Measurements from ENCODE around the gene PLCL2.
A peak's percentile ranks its signal among the peaks of the same experiment; 100 is the strongest.

The PLCL2 gene

GRCh38 chr3:17074559-17074958 is 189.8 kb downstream of the PLCL2 start:
- Histone ChIP-seq H3K9me3 (ENCODE audit: insufficient read depth, low read depth, low read length) (no peaks in the 10 kb centered on the region), H2BK5ac (ENCODE audit: low read depth, low read length, poor library complexity) (no peak overlapping the region), H4K8ac (ENCODE audit: low read depth, low read length) (no peak overlapping the region), H3K79me1 (ENCODE audit: low read length) (no peaks in the 10 kb centered on the region), H2AK5ac (ENCODE audit: low read length) (no peak overlapping the region), H3K9ac (ENCODE audit: low read length) (no peak overlapping the region), H2BK12ac (ENCODE audit: low read length) (no peak overlapping the region), H2BK120ac (ENCODE audit: insufficient read depth, low read length, poor library complexity) (no peak overlapping the region), H3K4me2 (ENCODE audit: low read length) (no peak overlapping the region), H2AFZ (ENCODE audit: insufficient read depth, low read length, poor library complexity) (no peak overlapping the region), H3K27me3 (ENCODE audit: insufficient read depth, low read length) (no peaks in the 10 kb centered on the region), H3K4me3 (ENCODE audit: low read depth, low read length) (no peak overlapping the region), H4K91ac (ENCODE audit: low read depth, low read length) (no peak overlapping the region), H3K18ac (ENCODE audit: low read length) (no peak overlapping the region), H3K14ac (ENCODE audit: low read length) (no peak overlapping the region), H3K79me2 (ENCODE audit: control insufficient read depth, insufficient read depth, low read length, poor library complexity) (no peaks in the 10 kb centered on the region), H3K23ac (ENCODE audit: low read length) (no peak overlapping the region), H3K4ac (ENCODE audit: low read depth, low read length) (no peak overlapping the region), H3K4me1 (ENCODE audit: control insufficient read depth in 1 of 2, insufficient read depth in 2 of 2, low read length in 2 of 2) (peaks cover 0 to 2% of the 10 kb centered on the region in 2 experiments), H3K36me3 (ENCODE audit: control insufficient read depth in 1 of 2, insufficient read depth in 2 of 2, low read length in 2 of 2) (no peaks in the 10 kb centered on the region), H4K12ac (ENCODE audit: low read depth, low read length) (no peak overlapping the region), H3K27ac (ENCODE audit: low read depth, low read length) (no peak overlapping the region)
- DNase-seq, result no peak
- no CpG with 5 or more reads among the region's 1 CpG for WGBS (ENCODE audit: extremely low coverage, insufficient coverage, insufficient read length)

GRCh38 chr3:17075358-17075757 is 190.6 kb downstream of the PLCL2 start:
- WGBS (ENCODE audit: extremely low coverage, insufficient coverage, insufficient read length), result no CpG with 5 or more reads among the region's 1 CpG
- Histone ChIP-seq H2BK5ac (ENCODE audit: low read depth, low read length, poor library complexity) (no peak overlapping the region), H3K9ac (ENCODE audit: low read length) (no peak overlapping the region), H3K4me3 (ENCODE audit: low read depth, low read length) (no peak overlapping the region), H2BK12ac (ENCODE audit: low read length) (no peak overlapping the region), H2AFZ (ENCODE audit: insufficient read depth, low read length, poor library complexity) (no peak overlapping the region), H3K27me3 (ENCODE audit: insufficient read depth, low read length) (no peaks in the 10 kb centered on the region), H4K91ac (ENCODE audit: low read depth, low read length) (no peak overlapping the region), H3K79me1 (ENCODE audit: low read length) (no peaks in the 10 kb centered on the region), H3K36me3 (ENCODE audit: control insufficient read depth in 1 of 2, insufficient read depth in 2 of 2, low read length in 2 of 2) (no peaks in the 10 kb centered on the region), H3K14ac (ENCODE audit: low read length) (no peak overlapping the region), H3K4me1 (ENCODE audit: control insufficient read depth in 1 of 2, insufficient read depth in 2 of 2, low read length in 2 of 2) (peaks cover 0 to 2% of the 10 kb centered on the region in 2 experiments), H3K79me2 (ENCODE audit: control insufficient read depth, insufficient read depth, low read length, poor library complexity) (no peaks in the 10 kb centered on the region), H4K12ac (ENCODE audit: low read depth, low read length) (no peak overlapping the region), H3K9me3 (ENCODE audit: insufficient read depth, low read depth, low read length) (no peaks in the 10 kb centered on the region), H3K23ac (ENCODE audit: low read length) (no peak overlapping the region), H3K18ac (ENCODE audit: low read length) (no peak overlapping the region), H2BK120ac (ENCODE audit: insufficient read depth, low read length, poor library complexity) (no peak overlapping the region), H3K27ac (ENCODE audit: low read depth, low read length) (no peak overlapping the region), H3K4ac (ENCODE audit: low read depth, low read length) (no peak overlapping the region), H2AK5ac (ENCODE audit: low read length) (no peak overlapping the region), H4K8ac (ENCODE audit: low read depth, low read length) (no peak overlapping the region), H3K4me2 (ENCODE audit: low read length) (no peak overlapping the region)
- DNase-seq, result no peak

GRCh38 chr3:17075907-17076306 is 191.2 kb downstream of the PLCL2 start:
- no peak overlapping the region for H4K12ac ChIP-seq (ENCODE audit: low read depth, low read length)
- H3K9me3 ChIP-seq (ENCODE audit: insufficient read depth, low read depth, low read length), result no peaks in the 10 kb centered on the region
- no peaks in the 10 kb centered on the region for H3K36me3 ChIP-seq (ENCODE audit: control insufficient read depth in 1 of 2, insufficient read depth in 2 of 2, low read length in 2 of 2)
- no peak overlapping the region for H4K91ac ChIP-seq (ENCODE audit: low read depth, low read length)
- no peak overlapping the region for H3K4me2 ChIP-seq (ENCODE audit: low read length)
- no peaks in the 10 kb centered on the region for H3K79me2 ChIP-seq (ENCODE audit: control insufficient read depth, insufficient read depth, low read length, poor library complexity)
- H3K79me1 ChIP-seq (ENCODE audit: low read length), result no peaks in the 10 kb centered on the region
- H3K9ac ChIP-seq (ENCODE audit: low read length), result no peak overlapping the region
- H3K27ac ChIP-seq (ENCODE audit: low read depth, low read length), result no peak overlapping the region
- H3K4me3 ChIP-seq (ENCODE audit: low read depth, low read length), result no peak overlapping the region
- no peak overlapping the region for H3K4ac ChIP-seq (ENCODE audit: low read depth, low read length)
- H2BK120ac ChIP-seq (ENCODE audit: insufficient read depth, low read length, poor library complexity), result no peak overlapping the region
- H2BK5ac ChIP-seq (ENCODE audit: low read depth, low read length, poor library complexity), result no peak overlapping the region
- H3K4me1 ChIP-seq (ENCODE audit: control insufficient read depth in 1 of 2, insufficient read depth in 2 of 2, low read length in 2 of 2), result no peaks in the 10 kb centered on the region
- H3K14ac ChIP-seq (ENCODE audit: low read length), result no peak overlapping the region
- no peaks in the 10 kb centered on the region for H3K27me3 ChIP-seq (ENCODE audit: insufficient read depth, low read length)
- H3K23ac ChIP-seq (ENCODE audit: low read length), result no peak overlapping the region
- H3K18ac ChIP-seq (ENCODE audit: low read length), result no peak overlapping the region
- no CpG with 5 or more reads among the region's 1 CpG for WGBS (ENCODE audit: extremely low coverage, insufficient coverage, insufficient read length)
- no peak overlapping the region for H2AFZ ChIP-seq (ENCODE audit: insufficient read depth, low read length, poor library complexity)
- H2AK5ac ChIP-seq (ENCODE audit: low read length), result no peak overlapping the region
- H2BK12ac ChIP-seq (ENCODE audit: low read length), result no peak overlapping the region
- no peak overlapping the region for H4K8ac ChIP-seq (ENCODE audit: low read depth, low read length)
- DNase-seq, result peak in 1 of 2 donors; percentile 62

- H3K4ac ChIP-seq (ENCODE audit: low read depth, low read length), result no peak overlapping the region
- H2AFZ ChIP-seq (ENCODE audit: insufficient read depth, low read length, poor library complexity), result no peak overlapping the region
- no peak overlapping the region for H4K8ac ChIP-seq (ENCODE audit: low read depth, low read length)
- H2BK120ac ChIP-seq (ENCODE audit: insufficient read depth, low read length, poor library complexity), result no peak overlapping the region
- no peaks in the 10 kb centered on the region for H3K27me3 ChIP-seq (ENCODE audit: insufficient read depth, low read length)
- H3K4me1 ChIP-seq (ENCODE audit: control insufficient read depth in 1 of 2, insufficient read depth in 2 of 2, low read length in 2 of 2), result no peaks in the 10 kb centered on the region
- H3K36me3 ChIP-seq (ENCODE audit: control insufficient read depth in 1 of 2, insufficient read depth in 2 of 2, low read length in 2 of 2), result no peaks in the 10 kb centered on the region
- DNase-seq, result no peak
- no peak overlapping the region for H4K12ac ChIP-seq (ENCODE audit: low read depth, low read length)
- no peak overlapping the region for H3K4me2 ChIP-seq (ENCODE audit: low read length)
- no peak overlapping the region for H3K23ac ChIP-seq (ENCODE audit: low read length)
- H2BK5ac ChIP-seq (ENCODE audit: low read depth, low read length, poor library complexity), result no peak overlapping the region
- H3K27ac ChIP-seq (ENCODE audit: low read depth, low read length), result no peak overlapping the region
- H3K4me3 ChIP-seq (ENCODE audit: low read depth, low read length), result no peak overlapping the region
- H3K9me3 ChIP-seq (ENCODE audit: insufficient read depth, low read depth, low read length), result no peaks in the 10 kb centered on the region
- no peak overlapping the region for H3K14ac ChIP-seq (ENCODE audit: low read length)
- H3K79me1 ChIP-seq (ENCODE audit: low read length), result no peaks in the 10 kb centered on the region
- H3K18ac ChIP-seq (ENCODE audit: low read length), result no peak overlapping the region
- H2BK12ac ChIP-seq (ENCODE audit: low read length), result no peak overlapping the region
- WGBS (ENCODE audit: extremely low coverage, insufficient coverage, insufficient read length), result no CpG with 5 or more reads among the region's 4 CpGs
- H3K9ac ChIP-seq (ENCODE audit: low read length), result no peak overlapping the region
- H4K91ac ChIP-seq (ENCODE audit: low read depth, low read length), result no peak overlapping the region
- H2AK5ac ChIP-seq (ENCODE audit: low read length), result no peak overlapping the region
- H3K79me2 ChIP-seq (ENCODE audit: control insufficient read depth, insufficient read depth, low read length, poor library complexity), result no peaks in the 10 kb centered on the region
Measured at GRCh38 chr3:17076940-17077605, 192.3 kb downstream of the PLCL2 start.
